ENCODE results near the gene CLDN4.

The CLDN4 gene

DNA sequence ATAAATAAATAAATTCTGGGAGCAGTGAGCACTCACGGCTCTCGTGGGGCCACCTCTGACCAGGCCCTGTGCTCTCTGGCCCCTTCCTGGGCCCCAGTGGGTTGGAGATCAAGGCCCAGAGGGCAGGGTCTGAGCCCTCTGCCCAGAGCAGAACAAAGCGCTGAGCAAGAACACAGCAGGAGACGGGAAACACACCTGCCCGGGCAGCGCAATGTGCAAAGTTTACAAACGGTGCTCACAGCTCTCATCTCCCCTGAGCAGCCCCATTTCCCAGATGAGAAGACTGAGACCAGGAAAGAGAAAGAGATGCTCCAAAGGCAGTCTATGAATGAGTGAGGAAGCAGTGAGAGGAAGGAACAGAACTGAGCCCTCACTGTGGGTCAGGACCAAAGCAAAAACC, 8.5 kb downstream of the CLDN4 start:
- TF ChIP-seq, protein P1, sequence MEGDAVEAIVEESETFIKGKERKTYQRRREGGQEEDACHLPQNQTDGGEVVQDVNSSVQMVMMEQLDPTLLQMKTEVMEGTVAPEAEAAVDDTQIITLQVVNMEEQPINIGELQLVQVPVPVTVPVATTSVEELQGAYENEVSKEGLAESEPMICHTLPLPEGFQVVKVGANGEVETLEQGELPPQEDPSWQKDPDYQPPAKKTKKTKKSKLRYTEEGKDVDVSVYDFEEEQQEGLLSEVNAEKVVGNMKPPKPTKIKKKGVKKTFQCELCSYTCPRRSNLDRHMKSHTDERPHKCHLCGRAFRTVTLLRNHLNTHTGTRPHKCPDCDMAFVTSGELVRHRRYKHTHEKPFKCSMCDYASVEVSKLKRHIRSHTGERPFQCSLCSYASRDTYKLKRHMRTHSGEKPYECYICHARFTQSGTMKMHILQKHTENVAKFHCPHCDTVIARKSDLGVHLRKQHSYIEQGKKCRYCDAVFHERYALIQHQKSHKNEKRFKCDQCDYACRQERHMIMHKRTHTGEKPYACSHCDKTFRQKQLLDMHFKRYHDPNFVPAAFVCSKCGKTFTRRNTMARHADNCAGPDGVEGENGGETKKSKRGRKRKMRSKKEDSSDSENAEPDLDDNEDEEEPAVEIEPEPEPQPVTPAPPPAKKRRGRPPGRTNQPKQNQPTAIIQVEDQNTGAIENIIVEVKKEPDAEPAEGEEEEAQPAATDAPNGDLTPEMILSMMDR (IDR thresholded peaks at IDR 0.05; ENCODE audit: low read depth, low read length) = no peak
- DNase-seq (ENCODE audit: low read depth, low spot score) = no peak
- in situ Hi-C loops (cut with HindIII; ENCODE audit: low sequenced_read_pairs) = no loop called here

DNA sequence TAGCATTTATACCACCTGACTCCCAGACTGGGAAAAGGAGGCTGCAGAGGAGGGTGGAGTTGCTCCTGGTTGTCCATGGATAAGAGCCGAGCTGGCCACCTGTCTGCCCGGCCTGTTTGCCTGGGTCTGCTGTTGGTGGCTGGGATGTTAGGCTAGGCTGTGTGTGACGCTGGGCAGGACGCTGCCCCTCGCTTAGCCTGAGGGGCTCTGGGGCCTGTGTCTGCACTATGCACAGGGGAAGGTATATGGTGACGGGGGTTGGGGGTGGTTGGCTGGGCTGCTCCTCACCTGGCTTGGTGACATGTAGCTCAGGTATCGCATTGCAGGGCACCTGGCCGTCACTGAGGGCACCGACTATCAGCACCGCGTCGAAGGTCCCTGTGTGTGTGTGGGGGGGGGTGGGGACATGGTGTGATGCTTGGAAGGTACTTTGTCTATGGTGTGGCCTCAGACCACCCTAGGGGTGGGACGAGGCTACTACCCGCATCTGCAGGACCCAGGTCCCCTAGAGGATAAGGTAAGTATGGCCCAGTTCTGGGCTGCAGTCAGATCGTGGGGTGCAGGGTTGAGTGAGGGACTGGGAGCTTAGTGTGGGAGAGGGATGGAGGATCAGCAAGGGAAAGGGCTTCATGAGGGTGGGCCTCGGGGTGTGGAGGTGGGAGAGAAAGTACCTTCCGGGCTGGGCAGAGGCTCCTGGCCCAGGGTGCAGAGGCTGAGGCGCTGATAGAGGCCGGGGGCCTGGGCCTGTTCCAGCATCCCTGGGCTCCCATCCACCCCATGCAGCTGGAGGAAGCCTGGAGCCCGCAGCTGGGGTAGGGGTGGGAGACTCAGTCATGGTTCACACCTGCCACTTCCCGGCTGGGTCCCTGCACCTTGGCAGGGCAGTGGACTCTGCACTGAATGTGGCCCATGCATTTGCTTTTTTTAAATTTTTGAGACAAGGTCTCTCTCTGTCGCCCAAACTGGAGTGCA, 9.2 kb downstream of the CLDN4 start:
- in situ Hi-C loops (cut with HindIII; ENCODE audit: low sequenced_read_pairs) = no loop called here
- H3K4me3 ChIP-seq (ENCODE audit: low read depth, low read length) = no peak overlapping the region
- TF ChIP-seq, protein P1 (IDR thresholded peaks at IDR 0.05; ENCODE audit: low read depth, low read length) = no peak
- DNase-seq (ENCODE audit: low read depth, low spot score) = no peak

More for the DNA sequence above, 8.5 kb downstream of the CLDN4 start:
- H3K4me3 ChIP-seq (ENCODE audit: low read depth, low read length) = no peak overlapping the region

DNA sequence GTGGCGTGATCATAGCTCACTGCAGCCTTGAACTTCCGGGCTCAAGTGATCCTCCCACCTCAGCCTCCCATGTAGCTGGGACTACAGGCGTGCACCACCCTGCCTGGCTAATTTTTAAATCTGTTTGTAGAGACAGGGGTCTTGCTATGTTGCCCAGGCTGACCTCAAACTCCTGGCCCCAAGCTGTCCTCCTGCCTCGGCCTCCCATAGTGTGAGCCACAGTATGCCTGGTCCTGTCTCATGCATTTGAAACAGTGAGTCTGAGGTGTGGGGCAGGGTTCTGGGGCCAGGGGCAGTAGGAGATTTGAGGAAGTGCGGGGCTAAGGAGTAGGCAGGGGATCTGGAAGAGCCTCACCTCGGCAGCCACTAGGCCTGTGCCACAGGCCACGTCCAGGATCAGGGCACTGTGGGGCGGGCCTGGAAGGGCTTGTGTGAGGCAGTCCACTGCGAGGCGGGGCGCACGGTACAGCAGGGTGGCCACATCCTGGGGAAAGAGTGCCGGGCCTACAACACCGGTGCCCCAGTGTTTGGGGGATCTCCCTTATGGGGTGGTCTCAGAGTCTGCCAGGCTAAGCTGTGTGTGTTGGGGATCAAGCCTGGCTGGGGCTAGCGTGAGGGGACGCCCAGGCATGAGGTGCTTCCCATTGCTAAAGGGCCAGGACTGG, 10.1 kb downstream of the CLDN4 start:
- no peak overlapping the region for H3K4me3 ChIP-seq (ENCODE audit: low read depth, low read length)

GRCh38 chr7:73841689-73842066, 10.9 kb downstream of the CLDN4 start:
- DNase-seq (ENCODE audit: low read depth, low spot score) = no peak
- peak overlapping the region; percentile 65 for H3K4me3 ChIP-seq (ENCODE audit: low read depth, low read length)
- in situ Hi-C loops (cut with HindIII; ENCODE audit: low sequenced_read_pairs) = no loop called here
- TF ChIP-seq, protein P1 (IDR thresholded peaks at IDR 0.05; ENCODE audit: low read depth, low read length) = no peak

More for the DNA sequence above, 10.1 kb downstream of the CLDN4 start:
- in situ Hi-C loops (cut with HindIII; ENCODE audit: low sequenced_read_pairs) = no loop called here
- no peak for DNase-seq (ENCODE audit: low read depth, low spot score)
- TF ChIP-seq, protein P1 (IDR thresholded peaks at IDR 0.05; ENCODE audit: low read depth, low read length) = no peak

DNA sequence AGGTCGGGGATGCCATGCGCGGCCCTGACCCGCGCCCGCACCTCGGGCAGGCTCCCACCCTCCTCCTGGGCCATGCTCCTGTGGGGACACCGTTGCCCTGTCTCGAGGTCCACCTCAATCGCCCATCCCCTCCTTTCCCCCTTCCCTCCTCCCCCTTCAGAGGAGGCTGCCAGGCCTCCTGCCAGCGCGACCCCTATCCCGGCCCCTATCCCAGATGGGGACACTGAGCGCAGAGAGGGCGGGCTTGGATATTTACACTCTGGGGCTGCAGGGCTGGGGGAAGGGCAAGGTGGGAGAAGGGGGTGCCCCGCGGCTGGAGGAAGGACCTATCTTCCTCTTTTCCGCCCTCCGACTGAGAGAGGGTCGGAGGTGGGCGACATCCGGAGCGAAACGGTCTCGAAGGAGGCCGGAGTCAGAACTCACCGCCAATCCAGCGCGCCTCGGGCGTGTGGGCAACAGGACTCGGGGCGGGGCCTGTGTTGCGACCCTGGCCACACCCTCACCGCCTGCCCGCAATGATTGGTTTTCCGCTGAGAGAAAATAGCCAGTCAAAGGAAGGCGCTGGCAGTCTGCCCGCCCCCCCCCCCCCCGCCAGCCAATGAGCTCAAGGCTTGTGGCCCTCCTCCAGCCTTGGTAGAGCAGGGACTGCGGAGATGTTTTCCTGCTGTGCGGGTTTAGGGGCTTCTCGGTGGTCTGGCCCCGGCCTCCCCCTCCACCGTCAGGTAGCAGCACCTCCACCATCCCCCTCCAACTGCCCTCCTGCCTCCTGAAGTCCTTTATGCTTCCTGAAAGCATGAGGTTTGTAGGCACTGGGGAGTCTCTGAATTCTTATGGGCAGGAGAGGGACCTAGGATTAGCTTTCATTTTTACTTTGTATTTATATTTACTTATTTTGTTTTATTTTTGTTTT, 11.5 kb downstream of the CLDN4 start, which contains the start of gene METTL27:
Gene METTL27 (minus strand): TSS at position 450 of the 910 bp plus-strand sequence. CDS start 376 bp downstream, at position 74.
- in situ Hi-C loops (cut with HindIII; ENCODE audit: low sequenced_read_pairs) = no loop called here
- TF ChIP-seq, protein P1 (IDR thresholded peaks at IDR 0.05; ENCODE audit: low read depth, low read length) = no peak
- peak; percentile 91 for DNase-seq (ENCODE audit: low read depth, low spot score)

GRCh38 chr7:73844131-73844547, 13.3 kb downstream of the CLDN4 start:
- no peak overlapping the region for H3K4me3 ChIP-seq (ENCODE audit: low read depth, low read length)
- TF ChIP-seq, protein P1 (IDR thresholded peaks at IDR 0.05; ENCODE audit: low read depth, low read length) = no peak
- no peak for DNase-seq (ENCODE audit: low read depth, low spot score)
- in situ Hi-C loops (cut with HindIII; ENCODE audit: low sequenced_read_pairs) = no loop called here

More for the DNA sequence above, 11.5 kb downstream of the CLDN4 start, which contains the start of gene METTL27:
- peak within 1 kb of the TSS; percentile 65 for H3K4me3 ChIP-seq (ENCODE audit: low read depth, low read length)

All from astrocyte of the spinal cord (primary cell).